DMS153 treated with DMSO at 0.1 percent for 48 hours (cell line): Measurements from ENCODE around the gene PXDC1.
"Not testable (repeated sequence)": the region's sequence is repeated elsewhere in the genome, so short reads cannot be mapped to it uniquely, and the experiment has no call there.

Experiments used
- DNase-seq: peaks from one replicate; lab custom pipeline; 2025; ENCODE audit not compliant: unreplicated experiment; lab: John Stamatoyannopoulos, UW

The PXDC1 gene

GRCh38 chr6:3677351-3677750, 74.2 kb downstream of the PXDC1 start:
- not testable (repeated sequence) for DNase-seq
